IMR-90 (cell line): ENCODE measurements around the gene AGTPBP1.

Experiments
- POLR2A ChIP-seq: IDR thresholded peaks from 2 replicates; pipeline ENCODE4 v1.6.1; 2012; ENCODE audit warnings: mild to moderate bottlenecking, low read depth, low read length
- TF ChIP-seq, protein P1 (sequence below): conservative IDR thresholded peaks from 2 replicates; pipeline ENCODE4 v1.5.1; 2012; ENCODE audit warnings: mild to moderate bottlenecking, low read depth, low read length, improper control_type of control experiment

GRCh38 chr9:85569988-85570387 lies 171.8 kb downstream of the AGTPBP1 start:
- no peak for TF ChIP-seq POLR2A
- TF ChIP-seq, protein P1, sequence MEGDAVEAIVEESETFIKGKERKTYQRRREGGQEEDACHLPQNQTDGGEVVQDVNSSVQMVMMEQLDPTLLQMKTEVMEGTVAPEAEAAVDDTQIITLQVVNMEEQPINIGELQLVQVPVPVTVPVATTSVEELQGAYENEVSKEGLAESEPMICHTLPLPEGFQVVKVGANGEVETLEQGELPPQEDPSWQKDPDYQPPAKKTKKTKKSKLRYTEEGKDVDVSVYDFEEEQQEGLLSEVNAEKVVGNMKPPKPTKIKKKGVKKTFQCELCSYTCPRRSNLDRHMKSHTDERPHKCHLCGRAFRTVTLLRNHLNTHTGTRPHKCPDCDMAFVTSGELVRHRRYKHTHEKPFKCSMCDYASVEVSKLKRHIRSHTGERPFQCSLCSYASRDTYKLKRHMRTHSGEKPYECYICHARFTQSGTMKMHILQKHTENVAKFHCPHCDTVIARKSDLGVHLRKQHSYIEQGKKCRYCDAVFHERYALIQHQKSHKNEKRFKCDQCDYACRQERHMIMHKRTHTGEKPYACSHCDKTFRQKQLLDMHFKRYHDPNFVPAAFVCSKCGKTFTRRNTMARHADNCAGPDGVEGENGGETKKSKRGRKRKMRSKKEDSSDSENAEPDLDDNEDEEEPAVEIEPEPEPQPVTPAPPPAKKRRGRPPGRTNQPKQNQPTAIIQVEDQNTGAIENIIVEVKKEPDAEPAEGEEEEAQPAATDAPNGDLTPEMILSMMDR = no peak
